K562 (cell line): Measurements from ENCODE around the gene EPS8. TPM values are rescaled to one million over a fixed set of nuclear protein-coding genes. Genes with fewer than 3 reads are reported as not detected.

Experiments
- ATAC-seq: fragments of 200-7000 bp; cut with Tn5 transposase; 3 replicates; pipeline ENCODE4 v1.9.1; 2020; ENCODE audit warnings: moderate library complexity
- BruUV-seq: library from RNA; stranded (reverse); fragments of 400-500 nt; replicated peaks from 2 replicates; lab custom pipeline; 2021; lab: Mats Ljungman, UMichigan
- CTCF ChIA-PET: fragments of 300-600 bp; formaldehyde crosslinking; extraction: SDS; loops from one replicate; lab custom pipeline; 2021; ENCODE audit warnings: low intra/inter-chr PET ratio; lab: Yijun Ruan, JAX
- POLR2A ChIA-PET: fragments of 300-600, 350-650 bp; sonication (Branson Sonifier 250); formaldehyde crosslinking; extraction: SDS; loops from one replicate; lab custom pipeline; 2021; ENCODE audit warnings: antibody characterized with exemption, inconsistent platforms; lab: Yijun Ruan, JAX
- DNase-seq, 4 experiments: peaks; one replicate each; pipeline versions ENCODE4 v3.0.0 to v3.0.0-alpha.2; 2011 to 2018; ENCODE audit warnings: low spot score in 3 of 4, mixed read lengths in 3 of 4; ENCODE audit errors: extremely low read depth in 1 of 4
- FAIRE-seq: peaks from 2 replicates; lab custom pipeline; 2011; peaks lifted over from hg19 to GRCh38; lab: Jason Lieb, UNC
- H2AFZ ChIP-seq: 2 replicates; pipeline ENCODE4 v1.6.0; 2011; ENCODE audit warnings: low read depth, low read length, control low read depth, inconsistent platforms
- H3K27ac ChIP-seq: fragments of 200-600 bp; 3 replicates; pipeline ENCODE4 v1.8.0; 2011; ENCODE audit warnings: low read depth, mild to moderate bottlenecking, control low read depth, inconsistent platforms, low read length, moderate library complexity, mixed read lengths; ENCODE audit errors: extremely low read depth
- H3K27me3 ChIP-seq, 2 experiments: fragments of 300-600 bp in 1 of 2; 2 replicates in 1 of 2; 3 replicates in 1 of 2; pipeline versions ENCODE4 v1.6.0 to v1.8.0; 2011; ENCODE audit warnings: inconsistent platforms in 2 of 2, low read length in 2 of 2, mild to moderate bottlenecking in 1 of 2, mixed read lengths in 1 of 2, moderate library complexity in 1 of 2; ENCODE audit not compliant: control insufficient read depth in 2 of 2, insufficient read depth in 2 of 2
- H3K36me3 ChIP-seq: fragments of 300-600 bp; 3 replicates; pipeline ENCODE4 v1.8.0; 2011; ENCODE audit warnings: mild to moderate bottlenecking, low read length, inconsistent platforms; ENCODE audit not compliant: control insufficient read depth, insufficient read depth
- H3K4me1 ChIP-seq, 2 experiments: fragments of 200-600 bp in 1 of 2; replicated peaks in 1 of 2; 2 replicates in 1 of 2; 3 replicates in 1 of 2; pipeline versions ENCODE4 v1.5.1 to v1.8.0; 2011; ENCODE audit warnings: inconsistent platforms in 2 of 2, low read length in 2 of 2, mild to moderate bottlenecking in 1 of 2, mixed read lengths in 1 of 2, moderate library complexity in 1 of 2; ENCODE audit not compliant: control insufficient read depth in 2 of 2, insufficient read depth in 2 of 2
- H3K4me2 ChIP-seq: 2 replicates; pipeline ENCODE4 v1.6.1; 2011; ENCODE audit warnings: low read length, control low read depth, inconsistent platforms, mixed read lengths; ENCODE audit not compliant: insufficient read depth
- H3K4me3 ChIP-seq: fragments of 200-600 bp; sonication (generic), shearing (Covaris generic); 2 replicates; pipeline ENCODE4 v1.5.1; 2016; ENCODE audit warnings: control low read depth, inconsistent platforms
- H3K79me2 ChIP-seq: fragments of 200-600 bp; 3 replicates; pipeline ENCODE4 v1.8.0; 2011; ENCODE audit warnings: low read length, inconsistent platforms; ENCODE audit not compliant: control insufficient read depth, insufficient read depth
- H3K9ac ChIP-seq, 2 experiments: 2 replicates each; pipeline versions ENCODE4 v1.6.0 to v1.6.1; 2011; ENCODE audit warnings: low read depth in 2 of 2, low read length in 2 of 2, control low read depth in 1 of 2, inconsistent platforms in 1 of 2, mild to moderate bottlenecking in 1 of 2, mixed read lengths in 1 of 2; ENCODE audit not compliant: insufficient read depth in 1 of 2
- H3K9me1 ChIP-seq: one replicate; pipeline ENCODE4 v1.6.0; 2011; ENCODE audit warnings: inconsistent platforms, mild to moderate bottlenecking, low read length, moderate library complexity; ENCODE audit not compliant: control insufficient read depth, insufficient read depth
- H3K9me3 ChIP-seq: replicated peaks from 2 replicates; pipeline ENCODE4 v1.5.1; 2011; ENCODE audit warnings: low read depth, low read length, inconsistent platforms; ENCODE audit not compliant: control insufficient read depth, insufficient read depth
- H4K20me1 ChIP-seq: replicated peaks from 2 replicates; pipeline ENCODE4 v1.6.1; 2011; ENCODE audit warnings: low read length, inconsistent platforms, mixed read lengths; ENCODE audit not compliant: control insufficient read depth, insufficient read depth
- ATF1 ChIP-seq, 2 experiments: fragments of 450-650 bp in 1 of 2; IDR thresholded peaks; 2 replicates each; pipeline ENCODE4 v1.6.1; 2016; ENCODE audit warnings: missing compliant biosample characterization in 1 of 2, missing genetic modification characterization in 1 of 2
- CBX5 ChIP-seq: IDR thresholded peaks from 2 replicates; pipeline ENCODE4 v1.6.1; 2014; ENCODE audit warnings: low read depth, borderline replicate concordance
- FOXM1 ChIP-seq, 2 experiments: fragments of 450-650 bp in 1 of 2; sonication (generic) in 1 of 2; formaldehyde crosslinking in 1 of 2; IDR thresholded peaks; 2 replicates each; pipeline versions ENCODE4 v1.6.1 to v1.9.0; 2017 to 2022; ENCODE audit warnings: low read depth in 2 of 2, mild to moderate bottlenecking in 2 of 2, missing genetic modification reagents in 1 of 2, moderate library complexity in 1 of 2
- RBFOX2 ChIP-seq: fragments of 200-400 bp; formaldehyde crosslinking; IDR thresholded peaks from 2 replicates; pipeline ENCODE4 v1.6.1; 2017; ENCODE audit warnings: low read depth, mild to moderate bottlenecking, low read length, moderate library complexity
- RCOR1 ChIP-seq, 2 experiments: IDR thresholded peaks; 2 replicates each; pipeline ENCODE4 v1.6.1; 2012; ENCODE audit warnings: low read depth in 2 of 2, low read length in 2 of 2, borderline replicate concordance in 1 of 2, improper control_type of control experiment in 1 of 2
- RREB1 ChIP-seq: fragments of 250-450 bp; sonication (Bioruptor Pico); IDR thresholded peaks from 2 replicates; pipeline ENCODE4 v1.4.0; 2020
- SUPT5H ChIP-seq: fragments of 450-650 bp; IDR thresholded peaks from 2 replicates; pipeline ENCODE4 v1.6.1; 2016
- TSC22D4 ChIP-seq: fragments of 450-650 bp; IDR thresholded peaks from 2 replicates; pipeline ENCODE4 v1.6.1; 2016; ENCODE audit warnings: missing genetic modification characterization, missing biosample characterization, control low read depth
- ZNF76 ChIP-seq: fragments of 250-450 bp; sonication (Bioruptor Pico); IDR thresholded peaks from 2 replicates; pipeline ENCODE4 v1.4.0; 2020; ENCODE audit warnings: mild to moderate bottlenecking, moderate library complexity, borderline replicate concordance
- WGBS: fragments of 100-300 bp; shearing (Covaris generic); methylation state at CpG from one replicate; pipeline ENCODE4 v1.1.6; 2016; ENCODE audit warnings: low coverage, mixed read lengths; ENCODE audit not compliant: insufficient coverage; ENCODE audit errors: missing lambda C conversion rate; 5-methylcytosine and 5-hydroxymethylcytosine counted together
- in situ Hi-C: fragments of 300-500 bp; cut with MboI; formaldehyde crosslinking; loops from 4 replicates; pipeline ENCODE4 v1.15.0; 2018; ENCODE audit warnings: inconsistent platforms, mixed read lengths
- intact Hi-C: fragments of 100-400 bp; cut with micrococcal nuclease; formaldehyde crosslinking; loops from 2 replicates; pipeline ENCODE4 v1.14.2; 2022
- polyA plus RNA-seq, 8 experiments: library from polyadenylated mRNA; depleted of rRNA in 4 of 8; stranded (reverse) in 5 of 8; unstranded in 3 of 8; fragments of >200 nt; fragmentation: Nextera tagmentation in 2 of 8; fragmentation: Illumina TruSeq in 1 of 8; extraction: Ambion mirVana in 2 of 8; extraction: Trizol in 1 of 8; gene quantifications; 2 replicates each; pipeline versions ENCODE4 v1.2.1 to v1.2.3, GENCODE V29; 2011 to 2014; ENCODE audit warnings: inconsistent platforms in 1 of 8, missing spikeins in 1 of 8
- total RNA-seq, 7 experiments: library from RNA; depleted of rRNA in 6 of 7; stranded (reverse); fragments of >200 nt in 6 of 7; fragmentation: Illumina TruSeq in 2 of 7; extraction: Trizol in 2 of 7; gene quantifications; 2 replicates each; pipeline versions ENCODE4 v1.2.1 to v1.2.3, GENCODE V29; 2011 to 2021; ENCODE audit warnings: low replicate concordance in 1 of 7
- TF ChIP-seq, protein P1 (sequence below): fragments of 450-650 bp; IDR thresholded peaks from 2 replicates; pipeline ENCODE4 v1.6.1; 2016; ENCODE audit warnings: mild to moderate bottlenecking
- TF ChIP-seq, protein P2 (sequence below), 2 experiments: IDR thresholded peaks; 2 replicates each; pipeline ENCODE4 v1.6.1; 2011; ENCODE audit warnings: borderline replicate concordance in 1 of 2, control low read depth in 1 of 2, low read depth in 1 of 2, low read length in 1 of 2, mild to moderate bottlenecking in 1 of 2, mixed read lengths in 1 of 2, moderate library complexity in 1 of 2; ENCODE audit not compliant: insufficient read depth in 1 of 2, insufficient read length in 1 of 2, poor library complexity in 1 of 2, severe bottlenecking in 1 of 2; ENCODE audit errors: extremely low read depth in 1 of 2

The EPS8 gene
- total and polyA plus RNA-seq, 9 of the 15 experiments (the other 6 are each of a cell fraction or from before 2014, with no cell fraction given): 0.10 to 1.9 (median 0.33) TPM

DNA sequence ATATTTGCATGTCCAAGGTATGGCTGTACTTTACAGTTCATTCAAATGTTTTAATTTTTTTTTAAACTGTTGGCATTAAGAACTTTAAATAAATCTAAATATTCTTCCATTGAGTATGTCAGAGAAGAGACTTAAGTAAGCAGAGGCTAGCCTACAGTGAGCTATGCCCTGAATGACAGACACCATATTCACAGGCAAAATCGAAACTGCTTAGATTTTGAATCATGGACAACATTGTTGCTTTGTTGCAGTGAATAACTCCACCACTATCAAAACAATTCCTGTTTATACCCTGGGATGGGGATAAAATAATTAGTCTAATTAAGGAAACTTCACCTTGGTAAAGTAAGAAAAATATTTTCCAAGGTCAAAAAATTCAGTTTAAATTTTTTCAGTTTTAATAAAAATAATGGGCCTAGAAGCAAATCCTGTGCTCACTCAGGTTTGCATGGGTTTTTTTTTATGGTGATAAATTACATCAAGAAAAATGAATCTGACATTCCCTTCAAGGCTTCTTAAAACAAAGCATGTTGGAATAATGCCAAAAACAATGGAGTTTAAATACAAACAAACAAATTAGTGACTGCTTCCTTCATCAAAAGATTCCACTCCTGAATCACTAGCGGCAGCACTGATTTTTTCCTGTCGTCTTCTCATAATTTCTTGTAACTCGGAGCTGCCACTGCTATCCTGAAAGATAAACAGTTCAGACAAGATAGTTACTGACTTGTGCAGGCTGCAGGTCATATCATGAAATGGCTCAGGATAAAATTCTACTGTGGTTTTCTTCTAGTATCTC is 168.2 kb downstream of the EPS8 start:
- H3K9ac ChIP-seq: no peak overlapping the region
- H3K9me1 ChIP-seq: no peaks in the 10 kb centered on the region
- no peaks in the 10 kb centered on the region for H3K79me2 ChIP-seq
- POLR2A ChIA-PET: no interaction called here
- DNase-seq (no peak), FAIRE-seq (no peak), ATAC-seq (no peak)
- no peak overlapping the region for H3K4me3 ChIP-seq
- H3K4me1 ChIP-seq: no peaks in the 10 kb centered on the region
- H3K27me3 ChIP-seq: no peaks in the 10 kb centered on the region
- CTCF ChIA-PET: no interaction called here
- 2% methylated on average over 4 of the region's 4 CpGs for WGBS
- intact Hi-C loops (no loop called here), in situ Hi-C loops (no loop called here)
- H3K36me3 ChIP-seq: no peaks in the 10 kb centered on the region
- no peak overlapping the region for H2AFZ ChIP-seq
- no peaks in the 10 kb centered on the region for H4K20me1 ChIP-seq
- BruUV-seq: no TSS peak
- no peak overlapping the region for H3K4me2 ChIP-seq
- no peaks in the 10 kb centered on the region for H3K9me3 ChIP-seq
- H3K27ac ChIP-seq: no peak overlapping the region
- TF ChIP-seq, protein P1, sequence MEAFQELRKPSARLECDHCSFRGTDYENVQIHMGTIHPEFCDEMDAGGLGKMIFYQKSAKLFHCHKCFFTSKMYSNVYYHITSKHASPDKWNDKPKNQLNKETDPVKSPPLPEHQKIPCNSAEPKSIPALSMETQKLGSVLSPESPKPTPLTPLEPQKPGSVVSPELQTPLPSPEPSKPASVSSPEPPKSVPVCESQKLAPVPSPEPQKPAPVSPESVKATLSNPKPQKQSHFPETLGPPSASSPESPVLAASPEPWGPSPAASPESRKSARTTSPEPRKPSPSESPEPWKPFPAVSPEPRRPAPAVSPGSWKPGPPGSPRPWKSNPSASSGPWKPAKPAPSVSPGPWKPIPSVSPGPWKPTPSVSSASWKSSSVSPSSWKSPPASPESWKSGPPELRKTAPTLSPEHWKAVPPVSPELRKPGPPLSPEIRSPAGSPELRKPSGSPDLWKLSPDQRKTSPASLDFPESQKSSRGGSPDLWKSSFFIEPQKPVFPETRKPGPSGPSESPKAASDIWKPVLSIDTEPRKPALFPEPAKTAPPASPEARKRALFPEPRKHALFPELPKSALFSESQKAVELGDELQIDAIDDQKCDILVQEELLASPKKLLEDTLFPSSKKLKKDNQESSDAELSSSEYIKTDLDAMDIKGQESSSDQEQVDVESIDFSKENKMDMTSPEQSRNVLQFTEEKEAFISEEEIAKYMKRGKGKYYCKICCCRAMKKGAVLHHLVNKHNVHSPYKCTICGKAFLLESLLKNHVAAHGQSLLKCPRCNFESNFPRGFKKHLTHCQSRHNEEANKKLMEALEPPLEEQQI: no peak
- no peak for TF ChIP-seq SUPT5H
- TF ChIP-seq RBFOX2: no peak
- no peak for TF ChIP-seq CBX5
- TF ChIP-seq RREB1 (CRISPR knock-in tag): no peak
- TF ChIP-seq, protein P2, sequence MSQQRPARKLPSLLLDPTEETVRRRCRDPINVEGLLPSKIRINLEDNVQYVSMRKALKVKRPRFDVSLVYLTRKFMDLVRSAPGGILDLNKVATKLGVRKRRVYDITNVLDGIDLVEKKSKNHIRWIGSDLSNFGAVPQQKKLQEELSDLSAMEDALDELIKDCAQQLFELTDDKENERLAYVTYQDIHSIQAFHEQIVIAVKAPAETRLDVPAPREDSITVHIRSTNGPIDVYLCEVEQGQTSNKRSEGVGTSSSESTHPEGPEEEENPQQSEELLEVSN (IDR thresholded peaks at IDR 0.05; ENCODE audit: borderline replicate concordance in 1 of 2, extremely low read depth in 1 of 2, insufficient read depth in 1 of 2, insufficient read length in 1 of 2, low read depth in 1 of 2, low read length in 1 of 2, poor library complexity in 1 of 2, severe bottlenecking in 1 of 2): no peak
- no peak for TF ChIP-seq TSC22D4 (tag)
- no peak for TF ChIP-seq FOXM1 (IDR thresholded peaks at IDR 0.05; ENCODE audit: low read depth)
- no peak for TF ChIP-seq FOXM1 (CRISPR knock-in tag; IDR thresholded peaks at IDR 0.05; ENCODE audit: low read depth)
- no peak for TF ChIP-seq ATF1 (CRISPR knock-in tag; IDR thresholded peaks at IDR 0.05)
- no peak for TF ChIP-seq ATF1 (tag; IDR thresholded peaks at IDR 0.05)
- no peak for TF ChIP-seq RCOR1 (IDR thresholded peaks at IDR 0.05; ENCODE audit: borderline replicate concordance in 1 of 2, low read depth in 2 of 2, low read length in 2 of 2)
- no peak for TF ChIP-seq ZNF76 (CRISPR knock-in tag)
